HepG2 (cell line): Measurements from ENCODE around the gene BRMS1. TPM values are rescaled to one million over a fixed set of nuclear protein-coding genes. Genes with fewer than 3 reads are reported as not detected.

Experiments
- AKAP8 ChIP-seq: sonication (generic); formaldehyde crosslinking; IDR thresholded peaks from 2 replicates; pipeline ENCODE4 v1.5.1; 2020; ENCODE audit warnings: mild to moderate bottlenecking, missing genetic modification reagents
- HBP1 ChIP-seq: IDR thresholded peaks from 2 replicates; pipeline ENCODE4 v1.6.1; 2016; ENCODE audit warnings: low read depth, control low read depth
- HNRNPUL1 ChIP-seq: fragments of 200-400 bp; formaldehyde crosslinking; IDR thresholded peaks from 2 replicates; pipeline ENCODE4 v1.6.1; 2017; ENCODE audit warnings: low read depth, mild to moderate bottlenecking, low read length, moderate library complexity
- KAT7 ChIP-seq: IDR thresholded peaks from 2 replicates; pipeline ENCODE4 v1.6.1; 2018; ENCODE audit warnings: borderline replicate concordance, missing compliant biosample characterization
- MTF2 ChIP-seq: sonication (generic); formaldehyde crosslinking; IDR thresholded peaks from 2 replicates; pipeline ENCODE4 v1.5.0; 2020; ENCODE audit warnings: missing genetic modification reagents, borderline replicate concordance
- NFIB ChIP-seq: sonication (generic); formaldehyde crosslinking; IDR thresholded peaks from 2 replicates; pipeline ENCODE4 v1.9.0; 2021; ENCODE audit warnings: missing genetic modification reagents, mild to moderate bottlenecking, borderline replicate concordance
- RBAK ChIP-seq: sonication (generic); formaldehyde crosslinking; IDR thresholded peaks from 2 replicates; pipeline ENCODE4 v1.5.1; 2020; ENCODE audit warnings: mild to moderate bottlenecking, missing genetic modification reagents
- RBFOX2 ChIP-seq: fragments of 200-400 bp; formaldehyde crosslinking; IDR thresholded peaks from 2 replicates; pipeline ENCODE4 v1.6.1; 2017; ENCODE audit warnings: low read depth, mild to moderate bottlenecking, low read length
- SP1 ChIP-seq, 2 experiments: fragments of 450-650 bp in 1 of 2; sonication (generic) in 1 of 2; formaldehyde crosslinking in 1 of 2; IDR thresholded peaks; 2 replicates each; pipeline versions ENCODE4 v1.4.0 to v1.6.1; 2016 to 2020; ENCODE audit warnings: missing genetic modification reagents in 1 of 2
- ZFP90 ChIP-seq: sonication (generic); formaldehyde crosslinking; IDR thresholded peaks from 2 replicates; pipeline ENCODE4 v1.8.0; 2022; ENCODE audit warnings: missing genetic modification reagents, mild to moderate bottlenecking, inconsistent platforms, borderline replicate concordance
- ZFYVE20 ChIP-seq: sonication (generic); formaldehyde crosslinking; IDR thresholded peaks from 2 replicates; pipeline ENCODE4 v1.8.0; 2023; ENCODE audit warnings: low read depth, mild to moderate bottlenecking, moderate library complexity, missing genetic modification reagents, borderline replicate concordance
- ZNF383 ChIP-seq: sonication (generic); formaldehyde crosslinking; IDR thresholded peaks from 2 replicates; pipeline ENCODE4 v1.4.0; 2020; ENCODE audit warnings: missing genetic modification reagents, mild to moderate bottlenecking, borderline replicate concordance
- ZNF790 ChIP-seq: sonication (generic); formaldehyde crosslinking; IDR thresholded peaks from 2 replicates; pipeline ENCODE4 v1.8.0; 2022; ENCODE audit warnings: missing genetic modification reagents, mild to moderate bottlenecking, borderline replicate concordance
- polyA plus RNA-seq, 8 experiments: library from polyadenylated mRNA; depleted of rRNA in 3 of 8; stranded (reverse) in 7 of 8; unstranded in 1 of 8; fragments of >200 nt; fragmentation: Illumina TruSeq in 4 of 8; extraction: Trizol in 4 of 8; gene quantifications; 2 replicates each; pipeline versions ENCODE4 v1.2.1 to v1.2.3, GENCODE V29; 2011 to 2016; ENCODE audit warnings: low read depth in 4 of 8, missing spikeins in 1 of 8, mixed read lengths in 1 of 8; ENCODE audit not compliant: insufficient read depth in 1 of 8
- total RNA-seq, 5 experiments: library from RNA; depleted of rRNA; stranded (reverse); fragments of >200 nt; fragmentation: Illumina TruSeq; extraction: Trizol; gene quantifications; 2 replicates each; pipeline ENCODE4 v1.2.3, GENCODE V29; 2016; ENCODE audit warnings: low read depth in 1 of 5
- TF ChIP-seq, protein P1 (sequence below): sonication (generic); formaldehyde crosslinking; IDR thresholded peaks from 2 replicates; pipeline ENCODE4 v1.5.1; 2020; ENCODE audit warnings: missing genetic modification reagents, mild to moderate bottlenecking, borderline replicate concordance
- TF ChIP-seq, protein P2 (sequence below): sonication (generic); formaldehyde crosslinking; IDR thresholded peaks from 2 replicates; pipeline ENCODE4 v1.5.1; 2020; ENCODE audit warnings: missing genetic modification reagents, mild to moderate bottlenecking, borderline replicate concordance
- TF ChIP-seq, protein P3 (sequence below): IDR thresholded peaks from 2 replicates; pipeline ENCODE4 v1.4.0; 2020; ENCODE audit warnings: mild to moderate bottlenecking, missing genetic modification reagents
- TF ChIP-seq, protein P4 (sequence below): sonication (generic); formaldehyde crosslinking; IDR thresholded peaks from 2 replicates; pipeline ENCODE4 v1.4.0; 2020; ENCODE audit warnings: missing genetic modification reagents, borderline replicate concordance

BRMS1 gene
- total and polyA plus RNA-seq, 2 of the 13 experiments (the other 11 are each of a cell fraction or from before 2014, with no cell fraction given) = 15.8 to 55.7 TPM

GRCh38 chr11:66328302-66329144 is 16.4 kb downstream of the BRMS1 start (continued):
- TF ChIP-seq AKAP8 (0 out of 2 replicates have a peak, but pooled peaks have one; percentile 56), KAT7 (CRISPR knock-in tag) (no peak), MTF2 (no peak), HBP1 (no peak), SP1 (IDR thresholded peaks at IDR 0.05) (no peak), SP1 (CRISPR knock-in tag; IDR thresholded peaks at IDR 0.05) (no peak), HNRNPUL1 (no peak), NFIB (CRISPR knock-in tag) (no peak), ZNF383 (CRISPR knock-in tag) (no peak), ZNF790 (CRISPR knock-in tag) (0 out of 2 replicates have a peak, but pooled peaks have one; percentile 30), RBFOX2 (no peak), RBAK (CRISPR knock-in tag) (no peak), ZFYVE20 (CRISPR knock-in tag) (no peak), ZFP90 (CRISPR knock-in tag) (peak; percentile 77; the same call in 1 of the 2 replicates)
- TF ChIP-seq, protein P1, sequence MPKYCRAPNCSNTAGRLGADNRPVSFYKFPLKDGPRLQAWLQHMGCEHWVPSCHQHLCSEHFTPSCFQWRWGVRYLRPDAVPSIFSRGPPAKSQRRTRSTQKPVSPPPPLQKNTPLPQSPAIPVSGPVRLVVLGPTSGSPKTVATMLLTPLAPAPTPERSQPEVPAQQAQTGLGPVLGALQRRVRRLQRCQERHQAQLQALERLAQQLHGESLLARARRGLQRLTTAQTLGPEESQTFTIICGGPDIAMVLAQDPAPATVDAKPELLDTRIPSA = no peak
- TF ChIP-seq, protein P2, sequence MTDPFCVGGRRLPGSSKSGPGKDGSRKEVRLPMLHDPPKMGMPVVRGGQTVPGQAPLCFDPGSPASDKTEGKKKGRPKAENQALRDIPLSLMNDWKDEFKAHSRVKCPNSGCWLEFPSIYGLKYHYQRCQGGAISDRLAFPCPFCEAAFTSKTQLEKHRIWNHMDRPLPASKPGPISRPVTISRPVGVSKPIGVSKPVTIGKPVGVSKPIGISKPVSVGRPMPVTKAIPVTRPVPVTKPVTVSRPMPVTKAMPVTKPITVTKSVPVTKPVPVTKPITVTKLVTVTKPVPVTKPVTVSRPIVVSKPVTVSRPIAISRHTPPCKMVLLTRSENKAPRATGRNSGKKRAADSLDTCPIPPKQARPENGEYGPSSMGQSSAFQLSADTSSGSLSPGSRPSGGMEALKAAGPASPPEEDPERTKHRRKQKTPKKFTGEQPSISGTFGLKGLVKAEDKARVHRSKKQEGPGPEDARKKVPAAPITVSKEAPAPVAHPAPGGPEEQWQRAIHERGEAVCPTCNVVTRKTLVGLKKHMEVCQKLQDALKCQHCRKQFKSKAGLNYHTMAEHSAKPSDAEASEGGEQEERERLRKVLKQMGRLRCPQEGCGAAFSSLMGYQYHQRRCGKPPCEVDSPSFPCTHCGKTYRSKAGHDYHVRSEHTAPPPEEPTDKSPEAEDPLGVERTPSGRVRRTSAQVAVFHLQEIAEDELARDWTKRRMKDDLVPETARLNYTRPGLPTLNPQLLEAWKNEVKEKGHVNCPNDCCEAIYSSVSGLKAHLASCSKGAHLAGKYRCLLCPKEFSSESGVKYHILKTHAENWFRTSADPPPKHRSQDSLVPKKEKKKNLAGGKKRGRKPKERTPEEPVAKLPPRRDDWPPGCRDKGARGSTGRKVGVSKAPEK = no peak
- TF ChIP-seq, protein P3, sequence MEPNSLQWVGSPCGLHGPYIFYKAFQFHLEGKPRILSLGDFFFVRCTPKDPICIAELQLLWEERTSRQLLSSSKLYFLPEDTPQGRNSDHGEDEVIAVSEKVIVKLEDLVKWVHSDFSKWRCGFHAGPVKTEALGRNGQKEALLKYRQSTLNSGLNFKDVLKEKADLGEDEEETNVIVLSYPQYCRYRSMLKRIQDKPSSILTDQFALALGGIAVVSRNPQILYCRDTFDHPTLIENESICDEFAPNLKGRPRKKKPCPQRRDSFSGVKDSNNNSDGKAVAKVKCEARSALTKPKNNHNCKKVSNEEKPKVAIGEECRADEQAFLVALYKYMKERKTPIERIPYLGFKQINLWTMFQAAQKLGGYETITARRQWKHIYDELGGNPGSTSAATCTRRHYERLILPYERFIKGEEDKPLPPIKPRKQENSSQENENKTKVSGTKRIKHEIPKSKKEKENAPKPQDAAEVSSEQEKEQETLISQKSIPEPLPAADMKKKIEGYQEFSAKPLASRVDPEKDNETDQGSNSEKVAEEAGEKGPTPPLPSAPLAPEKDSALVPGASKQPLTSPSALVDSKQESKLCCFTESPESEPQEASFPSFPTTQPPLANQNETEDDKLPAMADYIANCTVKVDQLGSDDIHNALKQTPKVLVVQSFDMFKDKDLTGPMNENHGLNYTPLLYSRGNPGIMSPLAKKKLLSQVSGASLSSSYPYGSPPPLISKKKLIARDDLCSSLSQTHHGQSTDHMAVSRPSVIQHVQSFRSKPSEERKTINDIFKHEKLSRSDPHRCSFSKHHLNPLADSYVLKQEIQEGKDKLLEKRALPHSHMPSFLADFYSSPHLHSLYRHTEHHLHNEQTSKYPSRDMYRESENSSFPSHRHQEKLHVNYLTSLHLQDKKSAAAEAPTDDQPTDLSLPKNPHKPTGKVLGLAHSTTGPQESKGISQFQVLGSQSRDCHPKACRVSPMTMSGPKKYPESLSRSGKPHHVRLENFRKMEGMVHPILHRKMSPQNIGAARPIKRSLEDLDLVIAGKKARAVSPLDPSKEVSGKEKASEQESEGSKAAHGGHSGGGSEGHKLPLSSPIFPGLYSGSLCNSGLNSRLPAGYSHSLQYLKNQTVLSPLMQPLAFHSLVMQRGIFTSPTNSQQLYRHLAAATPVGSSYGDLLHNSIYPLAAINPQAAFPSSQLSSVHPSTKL (CRISPR knock-in tag) = peak; percentile 57
- TF ChIP-seq, protein P4, sequence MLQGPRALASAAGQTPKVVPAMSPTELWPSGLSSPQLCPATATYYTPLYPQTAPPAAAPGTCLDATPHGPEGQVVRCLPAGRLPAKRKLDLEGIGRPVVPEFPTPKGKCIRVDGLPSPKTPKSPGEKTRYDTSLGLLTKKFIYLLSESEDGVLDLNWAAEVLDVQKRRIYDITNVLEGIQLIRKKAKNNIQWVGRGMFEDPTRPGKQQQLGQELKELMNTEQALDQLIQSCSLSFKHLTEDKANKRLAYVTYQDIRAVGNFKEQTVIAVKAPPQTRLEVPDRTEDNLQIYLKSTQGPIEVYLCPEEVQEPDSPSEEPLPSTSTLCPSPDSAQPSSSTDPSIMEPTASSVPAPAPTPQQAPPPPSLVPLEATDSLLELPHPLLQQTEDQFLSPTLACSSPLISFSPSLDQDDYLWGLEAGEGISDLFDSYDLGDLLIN = no peak
